ENCODE results near the gene STX3.
"Not testable (repeated sequence)": the region's sequence is repeated elsewhere in the genome, so short reads cannot be mapped to it uniquely, and the experiment has no call there.

STX3 gene

GRCh38 chr11:59791639-59792038 is 36.5 kb downstream of the STX3 start:
- DNase-seq (ENCODE audit: low read depth) = peak; percentile 53

- no peak for DNase-seq (ENCODE audit: low read depth)
Observed at GRCh38 chr11:59792507-59792906, 37.3 kb downstream of the STX3 start.

- no peak for DNase-seq (ENCODE audit: low read depth)
Observed at GRCh38 chr11:59794417-59794816, 39.2 kb downstream of the STX3 start.

- no peak for DNase-seq (ENCODE audit: low read depth)
Observed at GRCh38 chr11:59800390-59801025, 45.3 kb downstream of the STX3 start.

GRCh38 chr11:59801160-59801706 is 46.1 kb downstream of the STX3 start:
- no peak for DNase-seq (ENCODE audit: low read depth)

- peak; percentile 21 for DNase-seq (ENCODE audit: low read depth)
Observed at GRCh38 chr11:59801981-59802638, 46.9 kb downstream of the STX3 start.

GRCh38 chr11:59802639-59803176 is 47.5 kb downstream of the STX3 start:
- DNase-seq (ENCODE audit: low read depth) = peak; percentile 44

- no peak for DNase-seq (ENCODE audit: low read depth)
Observed at GRCh38 chr11:59804061-59804460, 48.9 kb downstream of the STX3 start.

GRCh38 chr11:59807047-59807610 is 52.0 kb downstream of the STX3 start:
- DNase-seq (ENCODE audit: low read depth) = no peak

GRCh38 chr11:59810189-59810910 is 55.2 kb downstream of the STX3 start, which contains the start of gene MRPL16:
Gene MRPL16, minus strand, starts transcription at chr11:59810778. Its CDS starts 120 bp downstream, at chr11:59810658.
- peak; percentile 82 for DNase-seq (ENCODE audit: low read depth)

GRCh38 chr11:59810911-59811259 is 55.7 kb downstream of the STX3 start:
- no peak for DNase-seq (ENCODE audit: low read depth)

GRCh38 chr11:59812220-59812619 is 57.0 kb downstream of the STX3 start:
- no peak for DNase-seq (ENCODE audit: low read depth)

- no peak for DNase-seq (ENCODE audit: low read depth)
Observed at GRCh38 chr11:59813364-59813763, 58.2 kb downstream of the STX3 start.

GRCh38 chr11:59814021-59814420 is 58.8 kb downstream of the STX3 start:
- DNase-seq (ENCODE audit: low read depth) = no peak

- DNase-seq (ENCODE audit: low read depth) = no peak
Observed at GRCh38 chr11:59815754-59816153, 60.6 kb downstream of the STX3 start.

GRCh38 chr11:59816434-59816833 is 61.3 kb downstream of the STX3 start:
- not testable (repeated sequence) for DNase-seq (ENCODE audit: low read depth)

GRCh38 chr11:59818572-59818971 is 63.4 kb downstream of the STX3 start:
- no peak for DNase-seq (ENCODE audit: low read depth)

GRCh38 chr11:59822989-59823566 is 67.9 kb downstream of the STX3 start:
- DNase-seq (ENCODE audit: low read depth) = peak; percentile 56

GRCh38 chr11:59829358-59829757 is 74.2 kb downstream of the STX3 start:
- no peak for DNase-seq (ENCODE audit: low read depth)

GRCh38 chr11:59833602-59834001 is 78.4 kb downstream of the STX3 start:
- DNase-seq (ENCODE audit: low read depth) = no peak

- DNase-seq (ENCODE audit: low read depth) = no peak
Observed at GRCh38 chr11:59839615-59840014, 84.4 kb downstream of the STX3 start.

GRCh38 chr11:59841514-59841913 is 86.3 kb downstream of the STX3 start:
- no peak for DNase-seq (ENCODE audit: low read depth)

Measured in amniotic epithelial cell (primary cell).